HG02678 (cell line): ENCODE data around the gene SSX1.
"Not testable (repeated sequence)": the region's sequence is repeated elsewhere in the genome, so short reads cannot be mapped to it uniquely, and the experiment has no call there.

Source experiments
- ATAC-seq: cut with Tn5 transposase; IDR thresholded peaks from one replicate; pipeline ENCODE4 v1.9.1; 2021; ENCODE audit warnings: mild to moderate bottlenecking, moderate library complexity; ENCODE audit not compliant: unreplicated experiment

The SSX1 gene

GRCh38 chrX:48255062-48255796, at the start of gene SSX1:
Gene SSX1, plus strand, starts transcription at chrX:48255392. Its CDS starts 1,850 bp downstream, at chrX:48257242.
- not testable (repeated sequence) for ATAC-seq

- not testable (repeated sequence) for ATAC-seq
These were observed 40.9 kb upstream of the SSX1 start for GRCh38 chrX:48214341-48214740.

- not testable (repeated sequence) for ATAC-seq
These were observed 31.0 kb upstream of the SSX1 start for GRCh38 chrX:48224196-48224595.

GRCh38 chrX:48252945-48253344, 2.2 kb upstream of the SSX1 start:
- not testable (repeated sequence) for ATAC-seq

- not testable (repeated sequence) for ATAC-seq
These were observed 19.2 kb downstream of the SSX1 start for GRCh38 chrX:48274365-48274764.

- ATAC-seq, result no peak
These were observed 23.8 kb downstream of the SSX1 start for GRCh38 chrX:48278958-48279357.

GRCh38 chrX:48280729-48281128, 25.5 kb downstream of the SSX1 start:
- not testable (repeated sequence) for ATAC-seq

- no peak for ATAC-seq
These were observed 51.0 kb downstream of the SSX1 start for GRCh38 chrX:48306175-48306574.

- not testable (repeated sequence) for ATAC-seq
These were observed 58.8 kb downstream of the SSX1 start for GRCh38 chrX:48313996-48314395.
